ENCODE results near the gene PIGU. TPM values are rescaled to one million over a fixed set of nuclear protein-coding genes. Genes with fewer than 3 reads are reported as not detected.

The PIGU gene
- total RNA-seq, 1 experiment from 2014 or later, result 32.8 TPM

- WGBS (ENCODE audit: extremely low coverage, insufficient read length, low lambda C conversion rate), result no CpG with 5 or more reads among the region's 9 CpGs
- H3K9me3 Mint-ChIP-seq, result no peaks in the 10 kb centered on the region
- H3K27ac Mint-ChIP-seq, result no peak overlapping the region
These were observed 34.1 kb upstream of the PIGU start for GRCh38 chr20:34710861-34711574.

More at GRCh38 chr20:34710861-34711574, 34.1 kb upstream of the PIGU start:
- Histone ChIP-seq H3K18ac (ENCODE audit: insufficient read length, low read depth, low read length) (no peak overlapping the region), H2BK12ac (ENCODE audit: insufficient read length, low read depth, low read length) (no peak overlapping the region), H2BK5ac (ENCODE audit: insufficient read length, low read length) (no peak overlapping the region), H3T11ph (ENCODE audit: low read length) (no peak overlapping the region), H3K79me2 (ENCODE audit: insufficient read depth, low read length) (no peaks in the 10 kb centered on the region), H3K23me2 (ENCODE audit: insufficient read length, low read depth, low read length, poor library complexity, severe bottlenecking) (peaks cover 15% of the 10 kb centered on the region), H3K4me1 (ENCODE audit: insufficient read depth, low read length) (no peaks in the 10 kb centered on the region), H3K27me3 (ENCODE audit: insufficient read depth, low read length) (peaks cover 9% of the 10 kb centered on the region; the same call in 1 of the 2 replicates), H3K9ac (ENCODE audit: extremely low read depth, insufficient read length, low read length) (no peak overlapping the region), H3K23ac (ENCODE audit: insufficient read length, low read depth, low read length) (no peak overlapping the region), H3K9me3 (ENCODE audit: control insufficient read depth, low read depth, low read length) (no peaks in the 10 kb centered on the region), H2AFZ (ENCODE audit: low read length) (no peak overlapping the region), H2BK15ac (ENCODE audit: low read depth, low read length) (no peak overlapping the region), H3K4ac (ENCODE audit: low read depth, low read length) (no peak overlapping the region), H4K5ac (ENCODE audit: insufficient read length, low read depth, low read length) (no peak overlapping the region), H3K56ac (ENCODE audit: insufficient read length, low read depth, low read length) (no peak overlapping the region), H3K79me1 (ENCODE audit: insufficient read depth, low read depth, low read length, poor library complexity, severe bottlenecking) (no peaks in the 10 kb centered on the region), H3K4me2 (ENCODE audit: insufficient read depth, insufficient read length, low read length) (no peak overlapping the region), H2BK120ac (ENCODE audit: low read depth, low read length, poor library complexity, severe bottlenecking) (no peak overlapping the region), H4K20me1 (ENCODE audit: control insufficient read depth, insufficient read depth, insufficient read length) (no peaks in the 10 kb centered on the region), H4K91ac (ENCODE audit: insufficient read length, low read depth, low read length) (no peak overlapping the region), H3K27ac (ENCODE audit: insufficient read length, low read depth, low read length) (no peak overlapping the region), H3K14ac (ENCODE audit: insufficient read depth, low read length) (no peak overlapping the region), H2BK20ac (ENCODE audit: low read depth, low read length, poor library complexity, severe bottlenecking) (no peak overlapping the region), H4K8ac (replicated peaks; ENCODE audit: insufficient read length, low read depth, low read length) (no peak overlapping the region), H2AK5ac (ENCODE audit: insufficient read length, low read length) (no peak overlapping the region)
- H3K27me3 Mint-ChIP-seq (ENCODE audit: low read depth), result peaks cover 46% of the 10 kb centered on the region
- peaks cover 12 to 17% of the 10 kb centered on the region in 2 experiments for H3K4me1 Mint-ChIP-seq
- no peak for TF ChIP-seq CTCF (conservative IDR thresholded peaks at IDR 0.05)
- DNase-seq, result no peak
- H3K4me3 Mint-ChIP-seq, result peak overlapping the region; percentile 62 to 81; a peak in 4 of 5 replicates
- H3K36me3 Mint-ChIP-seq (ENCODE audit: insufficient read depth in 1 of 3, low read depth in 3 of 3), result peaks cover 0 to 14% (median 0%) of the 10 kb centered on the region in 3 experiments; a peak in 2 of 7 replicates
